Measurements from ENCODE around the gene CRELD1. TPM values are rescaled to one million over a fixed set of nuclear protein-coding genes. Genes with fewer than 3 reads are reported as not detected.
A peak's percentile ranks its signal among the peaks of the same experiment; 100 is the strongest.

The CRELD1 gene
- total and polyA plus RNA-seq, 9 of the 15 experiments (the other 6 are each of a cell fraction or from before 2014, with no cell fraction given) = 3.3 to 25.8 (median 16.5) TPM

- peak in 1 of 3 experiments; percentile 52; a peak in 1 of 6 replicates for TF ChIP-seq ZBTB11 (CRISPR knock-in tag; IDR thresholded peaks at IDR 0.05)
- TF ChIP-seq IFI16 (CRISPR knock-in tag; IDR thresholded peaks at IDR 0.05) = no peak
- TF ChIP-seq ZNF124 (CRISPR knock-in tag; IDR thresholded peaks at IDR 0.05) = no peak
- TF ChIP-seq ZNF507 (tag; conservative IDR thresholded peaks at IDR 0.05) = no peak
- no peak for TF ChIP-seq ZNF274 (IDR thresholded peaks at IDR 0.05; ENCODE audit: borderline replicate concordance, low read depth, low read length)
- TF ChIP-seq CUX1 (CRISPR knock-in tag; IDR thresholded peaks at IDR 0.05) = no peak
- TF ChIP-seq DMBX1 (CRISPR knock-in tag; IDR thresholded peaks at IDR 0.05; ENCODE audit: borderline replicate concordance) = no peak; the same call in 1 of the 2 replicates
- no peak for TF ChIP-seq NRF1 (conservative IDR thresholded peaks at IDR 0.05 in 1 of 2, IDR thresholded peaks at IDR 0.05 in 1 of 2)
- TF ChIP-seq SMAD4 (CRISPR knock-in tag; conservative IDR thresholded peaks at IDR 0.05) = peak; percentile 53; the same call in 1 of the 2 replicates
- TF ChIP-seq PCBP2 (IDR thresholded peaks at IDR 0.05; ENCODE audit: low read depth, low read length, poor library complexity, severe bottlenecking) = no peak
- TF ChIP-seq ZBTB34 (CRISPR knock-in tag; IDR thresholded peaks at IDR 0.05) = no peak
- TF ChIP-seq HDAC3 (IDR thresholded peaks at IDR 0.05; ENCODE audit: borderline replicate concordance, partially characterized antibody) = peak; percentile 80
- TF ChIP-seq L3MBTL2 (IDR thresholded peaks at IDR 0.05) = peak; percentile 53; the same call in 1 of the 2 replicates
- TF ChIP-seq HES1 (IDR thresholded peaks at IDR 0.05; ENCODE audit: low read depth) = peak; percentile 35; the same call in 1 of the 2 replicates
Observed at GRCh38 chr3:9978710-9979305, 45.2 kb downstream of the CRELD1 start (continued).
